ENCODE results near the gene STX7. TPM values are rescaled to one million over a fixed set of nuclear protein-coding genes. Genes with fewer than 3 reads are reported as not detected.

STX7 gene
- total RNA-seq, 2 experiments from 2014 or later, result 13.3 to 20.3 TPM

Other genes starting within 250 kb of the STX7 start
- gene MOXD1, start 111.6 kb downstream of the STX7 start, total RNA-seq, result not detected
- not detected for gene TAAR9, start 25.2 kb upstream of the STX7 start, total RNA-seq
- gene TAAR8, start 39.6 kb upstream of the STX7 start, total RNA-seq, result not detected
- gene TAAR6, start 57.2 kb upstream of the STX7 start, total RNA-seq, result not detected
- not detected for gene TAAR5, start 76.6 kb upstream of the STX7 start, total RNA-seq
- gene TAAR2, start 111.2 kb upstream of the STX7 start, total RNA-seq, result not detected
- gene TAAR1, start 146.1 kb upstream of the STX7 start, total RNA-seq, result not detected
- gene VNN1, start 200.9 kb upstream of the STX7 start, total RNA-seq, result not detected
- gene VNN2, start 244.8 kb upstream of the STX7 start, total RNA-seq, result 1 to 10 TPM; 6.0 to 8.5 TPM